ENCODE measurements around the gene CD96.

Gene CD96

DNA sequence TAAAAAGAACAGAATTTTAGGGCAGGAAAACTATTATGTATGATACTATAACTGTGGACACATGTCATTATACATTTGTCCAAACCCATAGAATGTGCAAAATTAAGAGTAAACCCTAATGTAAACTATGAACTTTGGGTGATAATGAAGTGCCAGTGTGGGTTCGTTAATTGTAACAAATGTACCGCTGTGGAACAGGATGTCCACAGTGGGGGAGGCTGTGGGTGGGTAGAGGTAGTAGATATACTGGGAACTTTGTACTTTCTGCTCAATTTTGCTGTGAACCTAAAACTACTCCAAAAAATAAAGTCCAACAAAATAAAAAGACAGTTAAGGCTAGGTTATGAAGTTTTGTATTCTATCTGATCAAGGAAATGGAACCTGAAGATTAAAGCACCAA is 24.8 kb downstream of the CD96 start:
- DNase-seq = no peak

DNA sequence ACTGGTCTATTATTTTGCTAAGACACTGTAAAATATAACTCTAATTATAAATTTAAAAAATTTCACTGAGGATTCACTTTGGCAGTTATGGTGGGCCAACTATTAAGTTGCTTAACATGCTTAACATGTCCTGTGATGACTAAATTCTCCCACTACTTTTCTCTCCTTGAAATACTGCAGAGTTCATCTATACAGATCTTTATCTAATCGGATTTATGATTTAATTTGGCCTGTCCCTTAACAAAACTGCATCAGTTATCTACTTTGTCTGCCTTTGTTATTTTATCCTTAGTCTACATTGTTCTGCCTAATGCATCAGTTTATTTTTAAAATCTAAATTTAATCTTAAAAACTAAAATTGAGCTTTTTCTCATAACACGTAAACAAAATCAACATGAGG is 26.4 kb downstream of the CD96 start:
- DNase-seq = no peak

GRCh38 chr3:111568911-111569310 is 26.9 kb downstream of the CD96 start:
- no peak for DNase-seq

GRCh38 chr3:111570404-111571030 is 28.5 kb downstream of the CD96 start:
- no peak for DNase-seq

- DNase-seq = no peak
These were observed 29.3 kb downstream of the CD96 start for GRCh38 chr3:111571282-111571681.

GRCh38 chr3:111571907-111572460 is 30.0 kb downstream of the CD96 start:
- DNase-seq = no peak

DNA sequence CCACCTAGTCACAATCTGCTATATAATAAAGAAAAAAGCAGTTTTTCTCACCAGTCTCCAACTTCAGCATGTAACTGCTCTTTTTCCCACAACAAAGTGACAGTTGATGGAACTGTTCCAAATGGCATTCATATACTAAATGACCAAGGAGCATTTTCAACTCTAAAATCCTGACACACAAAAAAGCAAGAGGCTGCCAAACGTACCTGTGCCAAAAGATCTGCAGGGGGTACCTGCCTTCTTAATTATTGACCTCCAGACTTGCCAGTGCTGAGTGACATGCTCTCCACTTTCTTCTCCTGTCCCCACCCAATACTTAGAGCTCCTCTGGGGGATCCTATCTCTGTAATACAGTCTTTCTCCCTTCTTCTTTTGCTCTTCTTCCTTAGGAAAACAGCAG is 35.1 kb downstream of the CD96 start:
- no peak for DNase-seq

GRCh38 chr3:111577798-111578685 is 36.0 kb downstream of the CD96 start:
- peak; percentile 8 for DNase-seq

DNA sequence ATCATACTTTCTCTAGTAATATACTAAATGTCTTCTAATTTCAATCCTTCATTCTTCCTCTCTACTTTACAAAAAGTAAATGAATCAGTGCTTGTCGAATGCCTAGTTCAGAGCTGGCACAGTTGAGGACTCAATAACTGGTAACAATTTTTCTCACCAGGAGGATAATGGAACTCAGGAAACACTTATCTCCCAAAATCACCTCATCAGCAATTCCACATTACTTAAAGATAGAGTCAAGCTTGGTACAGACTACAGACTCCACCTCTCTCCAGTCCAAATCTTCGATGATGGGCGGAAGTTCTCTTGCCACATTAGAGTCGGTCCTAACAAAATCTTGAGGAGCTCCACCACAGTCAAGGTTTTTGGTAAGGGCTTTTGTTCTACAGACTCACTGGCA is 36.9 kb downstream of the CD96 start:
- DNase-seq = no peak

DNA sequence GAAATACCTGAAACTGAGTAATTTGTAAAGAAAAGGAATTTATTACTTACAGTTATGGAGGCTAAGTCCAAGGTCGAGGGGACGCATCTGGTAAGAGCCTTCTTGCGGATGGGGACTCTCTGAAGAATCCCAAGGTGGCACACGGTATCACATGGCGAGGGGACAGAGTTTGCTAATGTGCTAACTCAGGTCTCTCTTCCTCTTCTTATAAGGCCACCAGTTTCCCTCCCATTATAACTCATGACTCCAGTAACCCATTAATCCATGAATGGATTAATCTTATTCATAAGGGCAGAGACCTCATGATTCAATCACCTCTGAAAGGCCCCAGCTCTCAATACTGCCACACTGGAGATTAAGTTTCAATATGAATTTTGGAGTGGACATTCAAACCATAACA is 37.5 kb downstream of the CD96 start:
- no peak for DNase-seq

- no peak for DNase-seq
These were observed 39.6 kb downstream of the CD96 start for GRCh38 chr3:111581403-111582119.

GRCh38 chr3:111582120-111582474 is 40.1 kb downstream of the CD96 start:
- DNase-seq = no peak

DNA sequence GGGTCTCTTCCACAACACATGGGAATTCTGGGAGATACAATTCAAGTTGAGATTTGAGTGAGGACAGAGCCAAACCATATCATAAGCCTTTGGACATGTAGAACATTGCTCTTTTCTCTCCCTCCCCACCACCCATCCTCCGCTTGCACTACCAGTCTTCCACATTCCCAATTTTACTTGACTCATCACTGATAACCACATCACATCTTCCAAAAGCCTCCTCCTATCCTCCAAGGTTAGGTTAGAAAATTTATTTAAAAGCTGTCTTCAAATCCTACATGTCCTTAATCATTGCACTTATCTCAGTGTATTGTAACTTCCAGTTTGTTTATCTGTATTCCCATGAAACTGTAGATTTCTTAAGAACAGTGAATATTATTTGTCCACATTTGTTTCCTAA is 42.7 kb downstream of the CD96 start:
- DNase-seq = no peak

DNA sequence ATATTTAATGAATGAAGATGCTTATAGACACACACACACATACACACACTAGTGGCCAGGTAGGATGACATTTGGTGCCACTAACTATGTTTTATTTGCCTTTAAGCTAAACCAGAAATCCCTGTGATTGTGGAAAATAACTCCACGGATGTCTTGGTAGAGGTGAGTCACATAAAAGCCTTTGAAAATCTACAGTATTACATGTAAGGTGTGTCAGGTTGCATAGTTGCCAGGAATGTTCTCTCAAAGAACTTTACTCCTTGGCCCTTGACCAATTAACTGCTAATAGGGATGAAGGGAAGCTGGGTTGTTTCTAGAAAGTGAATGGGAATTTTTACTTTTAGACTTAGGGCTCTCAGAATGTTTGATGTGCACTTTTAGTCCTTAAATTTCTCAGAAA is 43.2 kb downstream of the CD96 start:
- DNase-seq = no peak

DNA sequence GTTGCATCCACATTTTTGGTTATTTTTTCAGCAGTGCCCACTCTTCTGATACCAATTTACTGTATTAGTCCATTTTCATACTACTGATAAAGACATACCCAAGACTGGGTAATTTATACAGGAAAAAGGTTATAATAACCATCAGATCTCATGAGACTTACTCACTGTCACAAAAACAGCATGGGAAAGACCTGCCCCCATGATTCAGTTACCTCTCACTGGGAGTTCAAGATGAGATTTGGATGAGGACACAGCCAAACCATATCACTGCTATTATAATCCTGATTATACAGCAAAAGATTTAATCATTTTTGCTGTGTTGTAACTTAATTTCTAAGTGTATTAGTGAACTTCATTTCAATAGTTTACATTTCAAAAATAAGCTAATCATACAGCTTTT is 46.5 kb downstream of the CD96 start:
- DNase-seq = no peak

DNA sequence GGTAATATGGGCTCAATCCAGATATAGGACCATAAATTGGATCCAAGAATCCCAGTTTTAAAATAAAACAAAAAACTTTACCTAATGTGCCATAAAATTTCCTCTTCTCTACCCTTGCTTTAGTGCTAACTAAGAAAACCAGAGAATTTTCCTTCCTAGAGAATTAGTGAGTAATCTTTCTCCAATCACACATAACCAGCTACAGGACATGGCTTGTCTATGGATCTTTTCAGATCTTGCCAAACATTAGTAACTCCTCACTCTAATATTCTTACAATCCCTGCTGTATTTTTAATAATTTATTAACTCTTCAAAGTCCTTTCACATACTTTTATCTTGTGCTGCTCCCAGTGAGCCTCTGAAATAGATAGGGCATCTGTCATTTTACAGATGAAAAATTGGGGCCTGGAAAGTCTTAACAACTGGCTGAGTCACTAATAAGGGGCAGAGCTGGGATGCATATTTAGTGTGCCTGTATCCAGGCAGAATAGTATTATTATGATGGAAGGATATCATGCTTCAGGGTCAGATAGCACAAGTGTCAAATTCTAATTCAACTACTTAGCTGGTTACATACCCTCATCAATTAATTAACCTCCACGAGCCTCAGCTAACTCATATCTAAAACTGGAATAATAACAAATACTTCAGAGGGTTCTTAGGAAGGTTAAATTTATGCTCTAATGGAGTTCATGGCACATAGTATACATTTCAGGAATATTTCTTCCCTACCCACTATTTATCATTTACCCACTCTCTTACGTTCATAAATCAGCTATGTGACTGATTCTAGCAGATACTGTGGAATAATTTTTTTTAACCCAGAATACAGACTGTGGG is 47.5 kb downstream of the CD96 start:
- DNase-seq = no peak

DNA sequence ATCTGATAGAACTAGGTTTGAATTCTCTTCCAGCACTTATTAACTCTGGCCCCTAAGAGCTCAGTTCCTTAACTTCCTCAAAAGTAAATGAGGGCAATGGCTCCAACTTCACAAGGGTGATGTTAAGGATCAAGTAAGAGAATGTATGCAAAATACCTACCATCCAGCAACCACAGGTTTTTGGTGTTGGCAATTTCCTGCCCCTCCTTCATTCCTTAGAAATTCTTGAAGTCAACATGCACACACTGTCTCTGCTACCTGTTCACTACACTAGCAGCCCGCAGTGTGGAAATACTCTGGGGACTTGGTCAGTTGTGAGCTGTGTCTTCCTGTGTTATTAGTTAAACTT is 48.1 kb downstream of the CD96 start:
- DNase-seq = no peak

DNA sequence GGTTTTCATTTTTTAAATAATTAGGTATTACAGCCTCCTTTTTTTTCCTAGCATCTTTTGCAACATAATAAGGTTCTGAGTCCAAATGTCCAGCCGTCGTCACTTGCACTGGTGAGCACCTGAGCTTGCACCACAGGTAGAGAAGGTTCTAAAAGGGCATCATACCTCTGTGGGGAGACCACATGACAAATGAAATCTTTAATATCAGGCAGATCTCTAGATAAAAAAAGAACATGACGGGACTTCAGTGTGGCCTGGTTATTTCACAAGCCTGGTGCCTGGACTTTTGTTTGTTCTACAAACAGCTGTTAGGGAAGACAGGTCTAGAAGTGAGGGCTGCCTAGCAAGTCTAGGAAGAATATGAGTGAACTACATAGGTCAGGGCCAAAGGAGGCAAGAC is 49.6 kb downstream of the CD96 start:
- DNase-seq = no peak

- no peak for DNase-seq
These were observed 50.1 kb downstream of the CD96 start for GRCh38 chr3:111592143-111592542.

DNA sequence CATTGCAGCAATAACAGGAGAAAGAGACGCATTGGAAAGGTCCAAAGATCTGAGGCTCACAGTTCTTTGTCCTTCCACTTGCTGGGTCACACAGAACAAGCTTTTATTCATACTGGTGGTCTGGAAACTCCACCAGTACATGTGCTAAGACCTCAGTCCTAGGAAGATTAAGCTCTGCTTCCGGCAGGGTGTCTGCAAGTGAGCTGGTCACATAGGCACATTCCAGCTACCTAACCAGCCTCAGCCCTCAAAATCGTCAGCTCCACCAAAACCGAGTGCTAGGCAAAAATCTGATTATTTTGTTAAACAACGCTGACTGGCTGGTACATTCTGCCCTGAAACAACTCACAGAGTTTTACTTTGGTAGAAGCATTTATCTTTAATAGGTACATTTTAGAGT is 50.9 kb downstream of the CD96 start:
- DNase-seq = no peak

GRCh38 chr3:111593666-111594065 is 51.7 kb downstream of the CD96 start:
- DNase-seq = no peak

DNA sequence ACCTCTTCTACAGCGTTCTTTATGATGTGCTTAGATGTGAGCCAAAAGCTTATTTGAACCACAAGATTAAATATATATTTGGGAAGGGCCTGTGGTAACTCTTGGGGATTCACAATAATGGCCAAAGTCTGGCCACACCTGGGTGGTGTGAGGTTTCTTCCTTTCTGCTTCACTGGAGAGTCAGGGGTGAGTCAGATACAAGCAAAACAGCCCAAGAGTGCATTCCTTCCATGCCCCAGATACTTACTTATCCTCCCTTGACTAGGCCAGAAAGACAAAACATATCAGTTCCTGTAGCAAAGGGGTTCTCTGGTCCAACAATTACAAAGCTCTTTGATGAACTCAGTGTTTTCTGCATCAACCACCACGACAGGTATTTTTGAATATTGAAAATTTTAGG is 52.2 kb downstream of the CD96 start:
- DNase-seq = no peak

GRCh38 chr3:111594781-111595180 is 52.8 kb downstream of the CD96 start:
- no peak for DNase-seq
